ENCODE results near the gene ZNF514.

The ZNF514 gene

DNA sequence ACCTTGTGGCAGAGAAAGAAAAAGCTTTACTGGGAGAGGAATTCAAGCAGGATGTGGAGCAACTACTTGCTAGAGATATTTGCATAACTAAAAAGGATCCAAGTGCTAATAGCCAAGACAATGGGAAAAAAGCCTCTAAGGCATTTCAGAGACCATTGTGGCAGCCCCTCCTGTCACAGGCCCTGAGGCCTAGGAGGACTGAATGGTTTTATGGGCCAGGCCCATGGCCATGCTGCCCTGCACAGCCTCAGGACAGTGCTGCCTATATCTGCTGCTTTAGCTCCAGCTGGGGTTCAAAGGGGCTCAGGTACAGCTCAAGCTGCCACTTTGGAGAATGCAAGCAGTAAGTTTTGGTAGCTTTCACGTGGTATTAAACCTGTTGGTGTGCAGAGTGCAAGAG is 20.9 kb downstream of the ZNF514 start:
- Histone ChIP-seq H3K9me3 (ENCODE audit: control insufficient read depth in 2 of 2, low read length in 2 of 2) (peaks cover 0 to 6% of the 10 kb centered on the region in 2 donors), H3K27ac (ENCODE audit: low read length) (no peak overlapping the region), H3K4me3 (ENCODE audit: low read length in 2 of 2) (no peak overlapping the region), H3K4me1 (ENCODE audit: control insufficient read depth, insufficient read depth, low read length) (no peaks in the 10 kb centered on the region), H3K9ac (ENCODE audit: low read length in 2 of 2) (no peak overlapping the region), H3K27me3 (ENCODE audit: control insufficient read depth in 1 of 2, insufficient read depth in 2 of 2, low read length in 2 of 2) (no peaks in the 10 kb centered on the region), H3K36me3 (ENCODE audit: control insufficient read depth in 2 of 2, insufficient read depth in 2 of 2, low read length in 2 of 2) (peaks cover 4 to 11% of the 10 kb centered on the region in 2 donors)

DNA sequence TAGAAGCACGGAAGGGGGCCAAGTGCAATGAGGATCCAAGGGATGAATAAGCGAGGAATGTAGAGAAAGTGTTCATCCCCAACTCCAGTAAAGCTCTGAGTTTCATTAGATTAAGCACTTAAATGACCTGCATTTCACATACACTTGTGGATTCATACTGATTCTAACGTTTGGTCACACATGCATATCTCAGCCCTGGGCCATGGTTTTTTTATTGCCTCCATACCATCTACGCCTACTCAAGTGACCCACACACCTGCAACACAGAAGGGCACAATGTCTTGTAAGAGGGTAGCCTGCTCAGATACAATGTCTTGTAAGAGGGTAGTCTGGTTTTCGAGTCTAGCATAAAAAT is 37.5 kb downstream of the ZNF514 start:
- Histone ChIP-seq H3K4me1 (ENCODE audit: control insufficient read depth, insufficient read depth, low read length) (peaks cover 15% of the 10 kb centered on the region), H3K36me3 (ENCODE audit: control insufficient read depth in 2 of 2, insufficient read depth in 2 of 2, low read length in 2 of 2) (no peaks in the 10 kb centered on the region), H3K4me3 (ENCODE audit: low read length in 2 of 2) (peak overlapping the region; percentile 97 to 100), H3K27me3 (ENCODE audit: control insufficient read depth in 1 of 2, insufficient read depth in 2 of 2, low read length in 2 of 2) (no peaks in the 10 kb centered on the region), H3K9me3 (ENCODE audit: control insufficient read depth in 2 of 2, low read length in 2 of 2) (no peaks in the 10 kb centered on the region), H3K9ac (ENCODE audit: low read length in 2 of 2) (peak overlapping the region; percentile 89 to 90), H3K27ac (ENCODE audit: low read length) (peak overlapping the region; percentile 89)

DNA sequence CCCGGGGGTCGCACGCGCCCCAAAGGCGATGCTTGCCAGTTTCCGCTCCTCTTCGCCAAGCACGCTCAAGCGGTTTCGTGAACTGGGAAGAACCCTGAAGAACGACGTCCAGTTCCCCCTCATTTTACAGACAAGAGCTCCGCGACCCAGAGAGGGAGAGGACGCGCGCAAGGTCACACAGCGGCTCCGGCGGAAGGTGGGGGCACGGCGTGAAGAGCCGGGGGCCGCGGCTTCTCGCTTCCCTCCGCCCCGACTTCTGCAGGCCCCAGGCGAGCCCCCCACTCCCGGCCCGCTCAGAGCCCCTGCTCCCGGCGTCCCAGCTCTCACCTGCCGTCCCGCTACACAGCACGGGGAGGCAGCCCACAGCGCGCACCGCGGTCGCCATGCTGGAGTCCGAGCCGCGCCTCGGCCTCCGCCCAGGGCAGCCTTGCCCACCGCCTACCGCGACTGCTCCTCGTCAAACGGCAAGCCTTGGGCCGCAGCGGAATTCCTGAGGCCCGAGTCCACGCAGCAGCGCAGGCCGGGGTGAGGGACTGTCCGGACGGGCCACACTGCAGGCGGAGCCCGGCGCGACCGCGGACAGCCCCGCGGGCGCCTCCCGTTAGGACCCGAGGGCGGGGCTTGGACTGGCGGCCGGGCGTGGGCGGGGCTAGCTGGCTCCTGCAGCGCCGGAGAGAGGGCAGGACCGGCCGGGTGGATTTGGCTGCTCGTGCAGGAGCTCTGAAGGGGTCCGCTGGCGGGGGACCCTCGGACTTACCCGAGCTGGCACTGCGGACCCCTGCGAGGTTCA is 38.0 kb downstream of the ZNF514 start, which contains the start of gene MRPS5:
TSS of gene MRPS5 (minus strand) at position 402 of the 790 bp plus-strand sequence. CDS start at position 385, 17 bp downstream.
- H3K36me3 ChIP-seq (ENCODE audit: control insufficient read depth in 2 of 2, insufficient read depth in 2 of 2, low read length in 2 of 2): no peaks in the 10 kb centered on the region
- no peaks in the 10 kb centered on the region for H3K9me3 ChIP-seq (ENCODE audit: control insufficient read depth in 2 of 2, low read length in 2 of 2)
- H3K9ac ChIP-seq (ENCODE audit: low read length in 2 of 2): peak within 1 kb of the TSS; percentile 89 to 90
- H3K4me1 ChIP-seq (ENCODE audit: control insufficient read depth, insufficient read depth, low read length): peaks cover 15% of the 10 kb centered on the region
- peak within 1 kb of the TSS; percentile 89 for H3K27ac ChIP-seq (ENCODE audit: low read length)
- peak within 1 kb of the TSS; percentile 97 to 100 for H3K4me3 ChIP-seq (ENCODE audit: low read length in 2 of 2)
- H3K27me3 ChIP-seq (ENCODE audit: control insufficient read depth in 1 of 2, insufficient read depth in 2 of 2, low read length in 2 of 2): no peaks in the 10 kb centered on the region

DNA sequence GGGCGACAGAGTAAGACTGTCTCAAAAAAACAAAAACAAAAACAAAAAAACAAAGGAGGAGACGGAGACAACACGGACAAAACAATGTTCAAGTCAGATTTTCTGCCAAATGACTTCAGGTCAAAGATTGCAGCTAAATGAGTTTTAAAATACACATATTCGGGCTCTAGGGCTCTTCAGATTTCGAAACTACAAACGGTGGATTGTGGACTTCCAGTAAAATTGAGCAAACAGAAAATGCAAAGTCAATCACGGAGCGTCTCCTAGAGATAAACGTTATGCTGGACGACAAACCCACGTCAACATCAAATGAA is 38.6 kb downstream of the ZNF514 start:
- H3K27me3 ChIP-seq (ENCODE audit: control insufficient read depth in 1 of 2, insufficient read depth in 2 of 2, low read length in 2 of 2): no peaks in the 10 kb centered on the region
- peak overlapping the region; percentile 89 for H3K27ac ChIP-seq (ENCODE audit: low read length)
- H3K4me1 ChIP-seq (ENCODE audit: control insufficient read depth, insufficient read depth, low read length): peaks cover 15% of the 10 kb centered on the region
- H3K9me3 ChIP-seq (ENCODE audit: control insufficient read depth in 2 of 2, low read length in 2 of 2): no peaks in the 10 kb centered on the region
- peak overlapping the region; percentile 89 to 90 for H3K9ac ChIP-seq (ENCODE audit: low read length in 2 of 2)
- peak overlapping the region; percentile 97 to 100 for H3K4me3 ChIP-seq (ENCODE audit: low read length in 2 of 2)
- H3K36me3 ChIP-seq (ENCODE audit: control insufficient read depth in 2 of 2, insufficient read depth in 2 of 2, low read length in 2 of 2): no peaks in the 10 kb centered on the region

DNA sequence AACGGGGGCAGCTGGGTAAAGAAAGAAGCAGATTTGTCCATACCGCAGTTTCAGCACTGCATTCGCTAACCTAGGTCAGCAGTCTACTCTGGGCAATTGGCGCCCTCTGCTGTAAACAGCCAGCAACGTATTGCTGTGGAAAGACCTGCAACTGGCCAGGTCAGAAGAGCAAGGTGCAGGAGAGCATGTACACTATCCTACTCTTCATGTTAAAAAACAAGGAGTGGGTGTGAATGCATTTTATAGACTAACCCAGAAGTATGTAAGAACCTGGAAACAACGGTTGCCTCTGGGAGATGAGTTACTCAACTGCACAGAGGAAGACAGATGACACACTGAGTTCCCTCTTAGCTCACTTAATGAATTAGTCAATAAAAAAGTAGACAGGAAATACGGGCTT is 44.2 kb downstream of the ZNF514 start:
- Histone ChIP-seq H3K9ac (ENCODE audit: low read length in 2 of 2) (no peak overlapping the region), H3K36me3 (ENCODE audit: control insufficient read depth in 2 of 2, insufficient read depth in 2 of 2, low read length in 2 of 2) (peaks cover 10 to 13% of the 10 kb centered on the region in 2 donors), H3K27me3 (ENCODE audit: control insufficient read depth in 1 of 2, insufficient read depth in 2 of 2, low read length in 2 of 2) (no peaks in the 10 kb centered on the region), H3K27ac (ENCODE audit: low read length) (no peak overlapping the region), H3K4me3 (ENCODE audit: low read length in 2 of 2) (no peak overlapping the region), H3K9me3 (ENCODE audit: control insufficient read depth in 2 of 2, low read length in 2 of 2) (no peaks in the 10 kb centered on the region), H3K4me1 (ENCODE audit: control insufficient read depth, insufficient read depth, low read length) (peaks cover 13% of the 10 kb centered on the region)

DNA sequence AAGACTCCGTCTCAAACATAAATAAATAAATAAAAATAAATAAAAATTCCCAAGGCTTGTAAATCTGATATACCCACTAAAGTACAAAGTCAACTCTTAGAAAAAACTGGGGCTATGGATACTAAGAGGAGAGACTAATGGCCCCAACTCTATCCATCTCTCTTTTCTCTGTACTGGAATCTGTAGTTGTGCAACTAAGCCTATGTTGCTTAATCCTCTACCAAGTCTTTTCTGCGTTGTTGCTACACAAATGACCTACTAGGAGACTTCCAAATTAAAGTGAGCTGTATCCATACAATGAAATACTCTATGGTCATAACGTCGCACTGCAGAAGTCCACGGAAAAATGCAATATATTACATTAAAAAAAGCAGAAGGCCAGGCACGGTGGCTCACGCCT is 46.2 kb downstream of the ZNF514 start:
- peaks cover 21 to 26% of the 10 kb centered on the region in 2 donors for H3K36me3 ChIP-seq (ENCODE audit: control insufficient read depth in 2 of 2, insufficient read depth in 2 of 2, low read length in 2 of 2)
- no peak overlapping the region for H3K9ac ChIP-seq (ENCODE audit: low read length in 2 of 2)
- no peak overlapping the region for H3K27ac ChIP-seq (ENCODE audit: low read length)
- H3K9me3 ChIP-seq (ENCODE audit: control insufficient read depth in 2 of 2, low read length in 2 of 2): no peaks in the 10 kb centered on the region
- H3K27me3 ChIP-seq (ENCODE audit: control insufficient read depth in 1 of 2, insufficient read depth in 2 of 2, low read length in 2 of 2): no peaks in the 10 kb centered on the region
- peaks cover 8% of the 10 kb centered on the region for H3K4me1 ChIP-seq (ENCODE audit: control insufficient read depth, insufficient read depth, low read length)
- no peak overlapping the region for H3K4me3 ChIP-seq (ENCODE audit: low read length in 2 of 2)

DNA sequence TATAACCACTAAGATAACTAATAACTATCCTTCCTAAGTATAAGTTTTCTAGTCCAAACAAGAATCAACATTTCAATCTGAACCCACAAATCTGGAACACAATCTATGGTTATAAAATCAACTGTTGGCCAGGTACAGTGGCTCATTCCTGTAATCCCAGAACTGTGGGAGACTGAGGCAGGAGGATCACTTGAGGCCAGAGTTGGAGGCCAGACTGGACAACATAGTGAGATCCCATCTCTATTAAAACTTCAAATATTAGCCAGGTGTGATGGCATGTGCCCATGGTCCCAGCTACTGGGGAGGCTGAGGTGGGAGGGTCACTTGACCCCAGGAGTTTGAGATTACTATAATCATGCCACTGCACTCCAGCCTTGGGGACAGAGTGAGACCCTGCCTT is 49.3 kb downstream of the ZNF514 start:
- Histone ChIP-seq H3K9ac (ENCODE audit: low read length in 2 of 2) (no peak overlapping the region), H3K4me3 (ENCODE audit: low read length in 2 of 2) (no peak overlapping the region), H3K27ac (ENCODE audit: low read length) (no peak overlapping the region), H3K4me1 (ENCODE audit: control insufficient read depth, insufficient read depth, low read length) (peaks cover 3% of the 10 kb centered on the region), H3K9me3 (ENCODE audit: control insufficient read depth in 2 of 2, low read length in 2 of 2) (no peaks in the 10 kb centered on the region), H3K27me3 (ENCODE audit: control insufficient read depth in 1 of 2, insufficient read depth in 2 of 2, low read length in 2 of 2) (no peaks in the 10 kb centered on the region), H3K36me3 (ENCODE audit: control insufficient read depth in 2 of 2, insufficient read depth in 2 of 2, low read length in 2 of 2) (peaks cover 48 to 55% of the 10 kb centered on the region in 2 donors)

DNA sequence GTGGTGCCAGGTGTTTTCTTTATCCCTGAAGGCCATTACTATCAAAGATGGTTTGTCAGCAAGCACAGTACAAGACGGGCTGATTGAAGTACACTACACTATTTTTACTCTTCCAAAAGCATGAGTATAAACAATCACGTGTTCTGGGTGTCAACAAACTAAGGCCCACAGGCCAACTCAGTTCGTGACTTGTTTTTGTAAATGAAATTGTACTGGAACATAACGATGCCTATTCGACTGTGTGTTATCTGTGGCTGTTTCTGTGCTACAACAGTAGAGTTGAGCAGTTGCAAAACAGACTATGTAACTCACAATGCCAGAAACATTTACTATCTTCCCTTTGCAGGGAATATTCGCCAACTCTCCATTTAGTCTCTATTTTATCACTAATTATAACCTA is 50.4 kb downstream of the ZNF514 start:
- peaks cover 47 to 57% of the 10 kb centered on the region in 2 donors for H3K36me3 ChIP-seq (ENCODE audit: control insufficient read depth in 2 of 2, insufficient read depth in 2 of 2, low read length in 2 of 2)

DNA sequence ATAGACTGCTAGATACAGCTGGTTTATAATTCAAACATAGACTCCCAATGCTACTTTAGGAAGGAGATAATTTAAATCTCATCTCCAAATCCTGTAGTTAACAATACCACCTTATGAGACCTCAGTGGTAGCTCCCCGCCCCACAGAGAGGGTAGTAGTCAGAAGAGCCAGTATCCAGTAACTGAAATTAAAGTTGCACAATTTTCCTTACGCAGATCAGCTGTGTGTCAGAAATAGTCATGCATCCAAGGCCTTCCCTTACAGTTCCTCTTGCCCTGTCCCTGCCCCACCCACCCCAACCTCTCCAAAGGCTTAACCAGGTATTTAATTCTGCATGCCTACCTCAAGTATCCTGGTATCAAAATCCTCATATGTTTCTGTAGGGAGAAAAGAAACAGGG is 53.6 kb downstream of the ZNF514 start:
- Histone ChIP-seq H3K9ac (ENCODE audit: low read length in 2 of 2) (no peak overlapping the region), H3K4me3 (ENCODE audit: low read length in 2 of 2) (no peak overlapping the region), H3K36me3 (ENCODE audit: control insufficient read depth in 2 of 2, insufficient read depth in 2 of 2, low read length in 2 of 2) (peaks cover 50 to 58% of the 10 kb centered on the region in 2 donors), H3K27ac (ENCODE audit: low read length) (no peak overlapping the region), H3K27me3 (ENCODE audit: control insufficient read depth in 1 of 2, insufficient read depth in 2 of 2, low read length in 2 of 2) (no peaks in the 10 kb centered on the region), H3K9me3 (ENCODE audit: control insufficient read depth in 2 of 2, low read length in 2 of 2) (no peaks in the 10 kb centered on the region), H3K4me1 (ENCODE audit: control insufficient read depth, insufficient read depth, low read length) (no peaks in the 10 kb centered on the region)

More for the DNA sequence above, 50.4 kb downstream of the ZNF514 start:
- Histone ChIP-seq H3K4me3 (ENCODE audit: low read length in 2 of 2) (no peak overlapping the region), H3K9me3 (ENCODE audit: control insufficient read depth in 2 of 2, low read length in 2 of 2) (no peaks in the 10 kb centered on the region), H3K4me1 (ENCODE audit: control insufficient read depth, insufficient read depth, low read length) (no peaks in the 10 kb centered on the region), H3K27ac (ENCODE audit: low read length) (no peak overlapping the region), H3K9ac (ENCODE audit: low read length in 2 of 2) (no peak overlapping the region), H3K27me3 (ENCODE audit: control insufficient read depth in 1 of 2, insufficient read depth in 2 of 2, low read length in 2 of 2) (no peaks in the 10 kb centered on the region)

DNA sequence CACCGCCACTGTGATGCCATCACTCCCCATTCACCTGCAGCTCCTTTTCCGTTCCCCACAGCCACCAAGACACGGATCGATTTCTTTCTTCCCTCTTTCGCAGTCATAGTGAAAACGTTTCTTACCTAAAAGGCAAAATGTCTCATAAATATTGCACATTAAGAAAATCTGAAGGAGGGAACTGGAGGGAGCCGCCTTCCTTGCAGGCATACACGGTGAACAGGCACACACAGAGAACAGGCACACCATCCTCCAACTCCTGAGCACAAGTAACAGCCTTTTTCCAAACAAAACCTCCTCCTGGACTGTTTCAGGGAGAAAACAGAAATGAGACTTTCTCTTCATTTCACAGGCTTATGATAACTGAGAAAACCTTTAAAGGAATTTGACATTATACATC is 55.0 kb downstream of the ZNF514 start:
- H3K4me1 ChIP-seq (ENCODE audit: control insufficient read depth, insufficient read depth, low read length): no peaks in the 10 kb centered on the region
- no peak overlapping the region for H3K27ac ChIP-seq (ENCODE audit: low read length)
- no peak overlapping the region for H3K9ac ChIP-seq (ENCODE audit: low read length in 2 of 2)
- H3K27me3 ChIP-seq (ENCODE audit: control insufficient read depth in 1 of 2, insufficient read depth in 2 of 2, low read length in 2 of 2): no peaks in the 10 kb centered on the region
- H3K9me3 ChIP-seq (ENCODE audit: control insufficient read depth in 2 of 2, low read length in 2 of 2): no peaks in the 10 kb centered on the region
- peaks cover 49 to 62% of the 10 kb centered on the region in 2 donors for H3K36me3 ChIP-seq (ENCODE audit: control insufficient read depth in 2 of 2, insufficient read depth in 2 of 2, low read length in 2 of 2)
- no peak overlapping the region for H3K4me3 ChIP-seq (ENCODE audit: low read length in 2 of 2)

DNA sequence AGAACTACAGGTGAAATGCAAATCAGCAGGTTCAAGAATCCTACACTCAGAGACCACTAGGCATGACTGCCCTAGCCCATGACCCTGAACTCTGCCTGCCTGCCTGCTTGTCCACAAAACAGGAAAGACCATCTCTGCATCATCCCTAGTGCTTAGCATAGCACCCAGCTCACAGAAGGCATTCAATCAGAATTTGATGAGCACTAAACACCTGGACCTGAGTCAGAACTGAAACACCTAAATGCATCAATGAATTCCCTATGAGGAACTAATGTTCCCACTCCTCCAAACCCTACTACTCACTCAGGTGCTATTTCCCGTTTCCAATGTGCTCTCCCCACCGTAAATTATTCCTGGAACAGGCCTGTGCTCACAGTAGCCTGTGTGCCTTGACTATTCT is 59.7 kb downstream of the ZNF514 start:
- Histone ChIP-seq H3K27me3 (ENCODE audit: control insufficient read depth in 1 of 2, insufficient read depth in 2 of 2, low read length in 2 of 2) (no peaks in the 10 kb centered on the region), H3K4me3 (ENCODE audit: low read length in 2 of 2) (no peak overlapping the region), H3K9me3 (ENCODE audit: control insufficient read depth in 2 of 2, low read length in 2 of 2) (no peaks in the 10 kb centered on the region), H3K27ac (ENCODE audit: low read length) (no peak overlapping the region), H3K36me3 (ENCODE audit: control insufficient read depth in 2 of 2, insufficient read depth in 2 of 2, low read length in 2 of 2) (peaks cover 15 to 23% of the 10 kb centered on the region in 2 donors), H3K9ac (ENCODE audit: low read length in 2 of 2) (no peak overlapping the region), H3K4me1 (ENCODE audit: control insufficient read depth, insufficient read depth, low read length) (no peaks in the 10 kb centered on the region)
